Astrocyte (in vitro differentiated cells and primary cell): ENCODE measurements around the gene NME9. TPM values are rescaled to one million over a fixed set of nuclear protein-coding genes. Genes with fewer than 3 reads are reported as not detected.

Source experiments
- DNase-seq: peaks from one replicate; pipeline ENCODE4 v3.0.0-alpha.2; 2010; ENCODE audit warnings: low read depth
- FAIRE-seq: peaks from 2 replicates; lab custom pipeline; 2011; peaks lifted over from hg19 to GRCh38; lab: Jason Lieb, UNC
- H2AFZ ChIP-seq: 2 replicates; pipeline ENCODE4 v1.6.0; 2012; ENCODE audit warnings: low read depth, low read length, inconsistent platforms
- H3K27ac ChIP-seq: 2 replicates; pipeline ENCODE4 v1.5.1; 2011; ENCODE audit warnings: low read depth, low read length, inconsistent platforms
- H3K27me3 ChIP-seq: 2 replicates; pipeline ENCODE4 v1.6.0; 2011; ENCODE audit warnings: low read length, inconsistent platforms; ENCODE audit not compliant: insufficient read depth
- H3K36me3 ChIP-seq: 2 replicates; pipeline ENCODE4 v1.5.1; 2011; ENCODE audit warnings: low read length, inconsistent platforms; ENCODE audit not compliant: insufficient read depth
- H3K4me1 ChIP-seq: 2 replicates; pipeline ENCODE4 v1.5.1; 2011; ENCODE audit warnings: low read length, inconsistent platforms; ENCODE audit not compliant: insufficient read depth
- H3K4me2 ChIP-seq: 2 replicates; pipeline ENCODE4 v1.6.0; 2012; ENCODE audit warnings: low read length, inconsistent platforms
- H3K4me3 ChIP-seq: 2 replicates; pipeline ENCODE4 v1.5.1; 2011; ENCODE audit warnings: low read depth, mild to moderate bottlenecking, low read length, inconsistent platforms; ENCODE audit not compliant: insufficient read depth
- H3K79me2 ChIP-seq: 2 replicates; pipeline ENCODE4 v1.6.0; 2012; ENCODE audit warnings: mild to moderate bottlenecking, low read length, inconsistent platforms; ENCODE audit not compliant: insufficient read depth
- H3K9ac ChIP-seq: 2 replicates; pipeline ENCODE4 v1.6.0; 2012; ENCODE audit warnings: mild to moderate bottlenecking, low read length, inconsistent platforms
- H3K9me3 ChIP-seq: 2 replicates; pipeline ENCODE4 v1.5.1; 2012; ENCODE audit warnings: low read depth, mild to moderate bottlenecking, low read length, inconsistent platforms; ENCODE audit not compliant: insufficient read depth
- H4K20me1 ChIP-seq: 2 replicates; pipeline ENCODE4 v1.6.0; 2012; ENCODE audit warnings: low read length, inconsistent platforms; ENCODE audit not compliant: insufficient read depth
- H3K27ac Mint-ChIP-seq: one replicate; pipeline ENCODE4 v1.8.0; 2021; ENCODE audit warnings: mild to moderate bottlenecking, mixed read lengths; ENCODE audit not compliant: unreplicated experiment
- H3K27me3 Mint-ChIP-seq: one replicate; pipeline ENCODE4 v1.8.0; 2021; ENCODE audit warnings: low read depth, mixed read lengths; ENCODE audit not compliant: unreplicated experiment
- H3K36me3 Mint-ChIP-seq: one replicate; pipeline ENCODE4 v1.8.0; 2021; ENCODE audit warnings: low read depth, mixed read lengths; ENCODE audit not compliant: unreplicated experiment
- H3K4me1 Mint-ChIP-seq: one replicate; pipeline ENCODE4 v1.8.0; 2021; ENCODE audit warnings: low read depth, mixed read lengths; ENCODE audit not compliant: unreplicated experiment
- H3K4me3 Mint-ChIP-seq: one replicate; pipeline ENCODE4 v1.8.0; 2021; ENCODE audit warnings: mild to moderate bottlenecking, moderate library complexity, mixed read lengths; ENCODE audit not compliant: unreplicated experiment
- H3K9me3 Mint-ChIP-seq: one replicate; pipeline ENCODE4 v1.8.0; 2021; ENCODE audit warnings: mild to moderate bottlenecking, mixed read lengths; ENCODE audit not compliant: unreplicated experiment
- EZH2 ChIP-seq: IDR thresholded peaks from 2 replicates; pipeline ENCODE4 v1.6.1; 2012; ENCODE audit warnings: mild to moderate bottlenecking, low read length, inconsistent platforms; ENCODE audit not compliant: insufficient read depth
- total RNA-seq: library from RNA; stranded (reverse); gene quantifications from 2 replicates; pipeline ENCODE4 v1.2.1, GENCODE V29; 2021
- TF ChIP-seq, protein P1 (sequence below): IDR thresholded peaks from 2 replicates; pipeline ENCODE4 v1.5.1; 2011; ENCODE audit warnings: low read depth, mild to moderate bottlenecking, inconsistent platforms, low read length, moderate library complexity; ENCODE audit not compliant: insufficient read depth

NME9 gene
- total RNA-seq, 1 donor from 2014 or later, result 0.54 TPM

DNA sequence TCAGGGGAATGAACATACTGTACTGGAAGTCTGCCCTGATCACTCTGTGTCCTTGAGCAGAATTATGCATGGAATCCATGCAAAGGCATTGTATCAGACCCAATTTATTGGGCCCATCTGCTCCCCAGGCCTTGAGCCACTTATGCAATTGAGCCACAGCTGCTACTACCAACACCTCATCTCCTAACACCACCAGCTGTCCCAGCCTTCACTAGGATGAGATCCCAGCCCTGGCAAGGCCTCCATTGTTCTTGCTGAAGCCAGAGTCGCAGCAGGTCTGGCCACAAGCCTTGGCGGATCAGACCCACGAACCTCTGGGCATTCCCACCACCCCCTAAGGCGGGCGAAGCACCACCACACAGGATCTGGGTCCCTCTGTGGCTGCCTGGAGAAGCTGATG, 9.2 kb upstream of the NME9 start:
- no peak for FAIRE-seq
- Histone ChIP-seq H3K27me3 (peaks cover 12% of the 10 kb centered on the region), H3K9ac (no peak overlapping the region), H3K9me3 (no peaks in the 10 kb centered on the region), H3K27ac (no peak overlapping the region), H3K4me3 (no peak overlapping the region), H4K20me1 (no peaks in the 10 kb centered on the region), H3K4me1 (no peaks in the 10 kb centered on the region), H3K4me2 (no peak overlapping the region), H2AFZ (no peak overlapping the region), H3K79me2 (no peaks in the 10 kb centered on the region), H3K36me3 (no peaks in the 10 kb centered on the region)
- H3K4me1 Mint-ChIP-seq, result no peaks in the 10 kb centered on the region
- no peak for DNase-seq
- no peak overlapping the region for H3K4me3 Mint-ChIP-seq
- no peaks in the 10 kb centered on the region for H3K36me3 Mint-ChIP-seq
- no peak overlapping the region for H3K27ac Mint-ChIP-seq
- H3K9me3 Mint-ChIP-seq, result no peaks in the 10 kb centered on the region
- TF ChIP-seq EZH2, result no peak
- TF ChIP-seq, protein P1, sequence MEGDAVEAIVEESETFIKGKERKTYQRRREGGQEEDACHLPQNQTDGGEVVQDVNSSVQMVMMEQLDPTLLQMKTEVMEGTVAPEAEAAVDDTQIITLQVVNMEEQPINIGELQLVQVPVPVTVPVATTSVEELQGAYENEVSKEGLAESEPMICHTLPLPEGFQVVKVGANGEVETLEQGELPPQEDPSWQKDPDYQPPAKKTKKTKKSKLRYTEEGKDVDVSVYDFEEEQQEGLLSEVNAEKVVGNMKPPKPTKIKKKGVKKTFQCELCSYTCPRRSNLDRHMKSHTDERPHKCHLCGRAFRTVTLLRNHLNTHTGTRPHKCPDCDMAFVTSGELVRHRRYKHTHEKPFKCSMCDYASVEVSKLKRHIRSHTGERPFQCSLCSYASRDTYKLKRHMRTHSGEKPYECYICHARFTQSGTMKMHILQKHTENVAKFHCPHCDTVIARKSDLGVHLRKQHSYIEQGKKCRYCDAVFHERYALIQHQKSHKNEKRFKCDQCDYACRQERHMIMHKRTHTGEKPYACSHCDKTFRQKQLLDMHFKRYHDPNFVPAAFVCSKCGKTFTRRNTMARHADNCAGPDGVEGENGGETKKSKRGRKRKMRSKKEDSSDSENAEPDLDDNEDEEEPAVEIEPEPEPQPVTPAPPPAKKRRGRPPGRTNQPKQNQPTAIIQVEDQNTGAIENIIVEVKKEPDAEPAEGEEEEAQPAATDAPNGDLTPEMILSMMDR, result no peak
- peaks cover 16% of the 10 kb centered on the region for H3K27me3 Mint-ChIP-seq

DNA sequence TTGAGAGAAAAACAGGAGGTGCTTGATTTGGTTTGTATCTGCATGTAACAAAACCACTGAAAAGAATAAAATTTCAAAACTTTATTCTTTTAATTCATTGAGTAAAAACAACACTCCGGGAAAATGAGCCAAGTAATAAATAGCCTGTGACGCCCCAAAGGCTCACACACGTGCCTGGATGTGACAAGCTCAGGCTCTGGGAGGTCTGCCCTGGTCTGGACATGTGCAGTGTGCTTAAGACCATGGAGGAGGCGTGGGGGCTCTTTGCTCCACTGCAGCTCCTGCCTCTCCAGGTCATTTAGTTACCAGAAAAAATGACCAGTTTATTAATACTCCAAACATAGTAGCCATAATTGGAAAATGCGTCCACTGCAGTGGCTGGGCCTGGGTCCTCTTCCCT, 8.6 kb upstream of the NME9 start:
- no peak for FAIRE-seq
- no peak overlapping the region for H3K27ac Mint-ChIP-seq
- H3K4me3 ChIP-seq, result no peak overlapping the region
- no peaks in the 10 kb centered on the region for H3K9me3 Mint-ChIP-seq
- H3K27ac ChIP-seq, result no peak overlapping the region
- H3K9me3 ChIP-seq, result no peaks in the 10 kb centered on the region
- H3K4me1 Mint-ChIP-seq, result no peaks in the 10 kb centered on the region
- no peaks in the 10 kb centered on the region for H3K36me3 ChIP-seq
- DNase-seq, result no peak
- no peak overlapping the region for H3K4me3 Mint-ChIP-seq
- TF ChIP-seq EZH2, result no peak
- TF ChIP-seq, protein P1, result no peak
- H3K9ac ChIP-seq, result no peak overlapping the region
- H3K27me3 Mint-ChIP-seq, result peaks cover 16% of the 10 kb centered on the region
- no peak overlapping the region for H2AFZ ChIP-seq
- H4K20me1 ChIP-seq, result no peaks in the 10 kb centered on the region
- H3K27me3 ChIP-seq, result peaks cover 12% of the 10 kb centered on the region
- no peaks in the 10 kb centered on the region for H3K4me1 ChIP-seq
- H3K4me2 ChIP-seq, result no peak overlapping the region
- no peaks in the 10 kb centered on the region for H3K36me3 Mint-ChIP-seq
- no peaks in the 10 kb centered on the region for H3K79me2 ChIP-seq

DNA sequence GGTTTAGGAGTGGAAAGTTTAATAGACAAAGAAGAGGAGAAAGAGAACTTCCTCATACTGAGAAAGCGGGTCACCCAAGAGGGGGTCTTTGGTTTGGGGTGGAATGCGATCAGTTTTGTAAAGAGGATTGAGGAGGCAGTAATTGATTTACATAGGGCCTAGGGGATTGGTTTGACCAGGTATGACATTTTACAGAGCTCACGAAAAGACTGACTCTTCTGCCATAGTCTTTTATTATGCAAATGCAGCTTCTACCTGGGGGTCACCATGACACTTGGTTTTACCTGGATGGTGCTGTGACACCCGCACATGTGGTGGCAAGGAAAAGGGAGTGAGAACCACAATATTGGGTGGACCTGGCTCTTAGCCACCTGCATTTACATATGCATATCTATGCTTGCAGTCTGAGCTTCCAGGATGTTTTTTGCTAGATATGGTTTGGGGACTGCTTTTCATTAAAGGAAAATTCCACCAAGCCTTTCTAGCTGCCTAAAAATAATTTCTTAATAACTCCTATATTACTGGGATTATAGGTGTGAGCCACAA, 6.9 kb upstream of the NME9 start:
- Mint-ChIP-seq H3K9me3 (no peaks in the 10 kb centered on the region), H3K4me1 (no peaks in the 10 kb centered on the region), H3K27ac (no peak overlapping the region), H3K27me3 (peaks cover 15% of the 10 kb centered on the region), H3K4me3 (no peak overlapping the region), H3K36me3 (no peaks in the 10 kb centered on the region)
- Histone ChIP-seq H4K20me1 (no peaks in the 10 kb centered on the region), H3K4me1 (no peaks in the 10 kb centered on the region), H3K79me2 (no peaks in the 10 kb centered on the region), H3K36me3 (no peaks in the 10 kb centered on the region), H3K27ac (no peak overlapping the region), H3K4me3 (no peak overlapping the region), H3K4me2 (no peak overlapping the region), H2AFZ (no peak overlapping the region), H3K9me3 (no peaks in the 10 kb centered on the region), H3K9ac (no peak overlapping the region), H3K27me3 (peaks cover 12% of the 10 kb centered on the region)
- FAIRE-seq (no peak), DNase-seq (no peak)
- TF ChIP-seq, protein P1, result no peak
- no peak for TF ChIP-seq EZH2
